Kidney capillary endothelial cell (primary cell): Measurements from ENCODE around the gene SMIM38.
A peak's percentile ranks its signal among the peaks of the same experiment; 100 is the strongest.

ENCODE experiments used
- DNase-seq: peaks from one replicate; pipeline ENCODE4 v3.0.0-alpha.2; 2018; ENCODE audit warnings: low spot score

The SMIM38 gene

DNA sequence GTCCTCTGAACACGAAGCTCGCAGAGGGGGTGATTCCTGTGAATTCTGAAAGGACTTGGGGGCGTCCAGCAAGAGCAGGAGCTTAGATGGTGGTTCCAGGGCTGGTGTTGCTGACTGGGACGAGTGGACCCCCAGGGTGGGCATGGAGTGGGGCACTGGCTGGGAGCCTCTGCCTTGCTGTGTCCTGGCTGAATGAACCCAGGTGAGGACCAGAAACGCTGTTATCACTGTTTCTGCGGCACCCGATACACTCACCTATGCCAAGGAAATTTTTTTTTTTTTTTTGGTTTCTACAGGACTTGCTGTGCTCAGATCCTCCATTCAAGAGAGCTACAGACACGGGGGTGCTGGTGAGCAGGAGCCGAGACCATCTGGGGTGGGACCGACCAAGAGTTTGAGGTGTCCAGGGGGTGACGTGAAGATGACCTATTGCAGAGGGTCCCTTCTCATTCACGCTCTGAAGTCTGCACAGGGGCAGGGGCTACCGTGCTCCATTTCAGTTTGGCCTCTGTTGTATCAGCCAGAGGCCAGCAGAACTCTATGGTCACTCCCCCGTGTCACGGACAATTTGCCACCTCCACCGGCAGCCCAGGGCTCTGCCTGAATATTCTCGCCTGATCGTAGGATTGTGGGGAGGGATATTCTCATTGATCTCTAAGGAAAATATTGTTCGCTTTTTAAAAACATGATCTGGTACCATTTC is 3.6 kb downstream of the SMIM38 start:
- DNase-seq: no peak

DNA sequence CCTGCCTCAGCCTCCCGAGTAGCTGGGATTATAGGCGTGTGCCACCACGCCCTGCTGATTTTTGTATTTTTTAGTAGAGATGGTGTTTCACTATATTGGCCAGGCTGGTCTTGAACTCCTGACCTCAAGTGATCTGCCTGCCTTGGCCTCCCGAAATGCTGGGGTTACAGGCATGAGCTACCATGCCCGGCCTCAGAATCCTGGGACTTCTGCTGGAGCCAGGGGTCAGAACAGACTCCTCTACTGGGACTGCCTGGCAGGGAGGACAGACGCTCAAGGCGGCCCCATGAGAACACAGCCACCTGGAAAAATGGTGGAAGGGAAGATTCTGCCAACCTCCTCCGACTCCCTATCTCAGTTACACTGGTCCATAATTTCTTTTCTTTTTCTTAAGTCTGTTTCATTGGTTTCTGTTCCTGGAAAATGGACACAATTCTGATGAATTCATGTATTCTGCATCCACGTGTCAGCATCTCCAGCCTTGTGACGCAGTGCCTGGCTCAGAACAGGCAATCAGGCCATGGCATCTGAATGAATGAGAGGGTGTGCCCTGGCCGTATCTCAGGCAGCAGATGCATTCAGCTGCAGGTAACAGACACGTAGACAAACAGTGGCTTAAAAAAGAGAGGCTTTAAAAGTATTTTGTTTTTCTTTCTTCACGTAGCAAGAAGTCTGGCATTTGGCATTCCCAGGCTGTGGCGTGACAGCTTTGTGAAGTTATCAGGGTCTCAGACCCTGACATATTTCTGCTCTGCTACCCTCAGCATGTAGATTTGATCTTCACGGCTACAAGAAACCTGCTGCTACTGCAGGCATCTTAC is 4.8 kb downstream of the SMIM38 start:
- no peak for DNase-seq

DNA sequence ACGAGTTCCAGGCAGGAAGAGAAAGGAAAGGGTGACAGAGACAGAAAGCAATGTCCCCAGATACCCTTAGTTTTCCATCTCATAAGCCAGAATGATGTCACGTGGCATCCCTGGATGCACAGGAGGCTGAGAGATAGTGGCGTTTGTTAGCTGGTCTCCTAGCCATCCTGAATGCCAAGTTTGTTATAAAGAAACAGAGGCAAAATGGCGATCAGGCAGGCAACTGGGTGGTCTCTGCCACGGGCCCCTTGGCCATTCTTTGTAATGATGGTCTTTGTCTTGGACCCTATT is 5.3 kb downstream of the SMIM38 start:
- DNase-seq: no peak

DNA sequence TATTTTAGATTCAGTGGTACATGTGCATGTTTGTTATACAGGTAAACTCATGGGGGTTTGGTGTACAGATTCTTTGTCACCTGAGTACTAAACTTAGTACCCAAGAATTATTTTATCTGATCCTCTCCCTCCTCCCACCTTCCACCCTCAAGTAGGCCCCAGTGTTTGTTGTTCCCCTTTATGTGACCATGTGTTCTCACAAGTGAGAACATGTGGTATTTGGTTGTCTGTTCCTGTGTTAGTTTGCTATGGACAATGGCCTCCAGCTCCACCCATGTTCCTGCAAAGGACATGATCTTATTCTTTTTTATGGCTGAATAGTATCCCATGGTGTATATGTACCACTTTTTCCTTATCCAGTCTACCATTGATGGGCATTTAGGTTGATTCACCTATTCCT is 6.8 kb downstream of the SMIM38 start:
- DNase-seq: no peak

DNA sequence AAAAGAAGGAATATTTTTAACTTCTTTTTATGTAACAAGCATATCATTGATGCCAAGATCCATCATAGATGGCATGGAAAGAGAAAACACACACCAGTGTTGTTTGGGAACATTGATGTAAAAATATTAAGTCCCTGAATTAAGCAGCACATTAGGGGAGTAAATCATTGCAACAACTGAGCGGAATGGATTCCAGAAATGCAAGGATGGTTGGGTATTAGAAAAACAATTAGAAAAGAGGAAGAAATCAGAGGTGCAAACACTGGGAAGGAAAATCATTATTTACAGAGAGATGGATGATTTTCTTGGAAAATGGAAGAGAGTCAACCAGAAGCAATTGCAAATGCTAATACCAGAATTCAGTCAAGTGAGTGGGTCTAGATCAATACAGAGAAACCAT is 8.1 kb downstream of the SMIM38 start:
- no peak for DNase-seq

DNA sequence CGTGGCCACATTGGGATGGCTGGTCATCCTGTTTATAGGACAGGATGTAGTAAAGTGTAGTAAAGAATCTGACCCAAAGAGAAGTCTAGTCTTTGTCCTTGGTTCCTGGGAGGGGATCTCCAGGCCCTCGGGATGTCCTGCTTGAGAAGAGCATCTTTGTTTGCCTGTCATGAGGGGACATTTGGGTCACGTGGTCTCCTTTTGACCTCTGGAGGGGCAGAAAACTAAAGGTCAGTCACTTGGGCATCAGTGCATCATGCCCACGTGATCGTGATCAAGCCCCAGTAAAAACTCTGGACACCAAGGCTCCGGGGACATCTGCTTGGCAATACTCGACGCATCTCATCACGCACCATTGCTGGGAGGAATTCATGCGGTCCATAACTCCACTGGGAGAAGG is 9.1 kb downstream of the SMIM38 start:
- no peak for DNase-seq

DNA sequence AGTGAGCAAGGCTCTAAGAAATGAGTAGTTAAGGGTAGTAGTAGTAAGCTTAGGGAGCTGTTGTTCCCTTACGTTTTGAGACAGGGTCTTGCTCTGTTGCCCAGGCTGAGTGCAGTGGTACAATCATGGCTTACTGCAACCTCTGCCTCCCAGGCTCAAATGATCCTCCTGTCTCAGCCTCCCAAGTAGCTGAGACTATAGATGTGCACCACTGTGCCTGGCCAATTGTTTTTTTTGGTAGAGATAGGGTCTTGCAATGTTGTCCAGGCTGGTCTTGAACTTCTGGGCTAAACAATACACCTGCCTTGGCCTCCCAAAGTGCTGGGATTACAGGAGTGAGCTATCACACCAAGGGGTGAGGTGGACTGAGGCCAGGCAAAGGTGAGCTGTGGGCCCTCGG is 10.0 kb downstream of the SMIM38 start:
- DNase-seq: no peak

DNA sequence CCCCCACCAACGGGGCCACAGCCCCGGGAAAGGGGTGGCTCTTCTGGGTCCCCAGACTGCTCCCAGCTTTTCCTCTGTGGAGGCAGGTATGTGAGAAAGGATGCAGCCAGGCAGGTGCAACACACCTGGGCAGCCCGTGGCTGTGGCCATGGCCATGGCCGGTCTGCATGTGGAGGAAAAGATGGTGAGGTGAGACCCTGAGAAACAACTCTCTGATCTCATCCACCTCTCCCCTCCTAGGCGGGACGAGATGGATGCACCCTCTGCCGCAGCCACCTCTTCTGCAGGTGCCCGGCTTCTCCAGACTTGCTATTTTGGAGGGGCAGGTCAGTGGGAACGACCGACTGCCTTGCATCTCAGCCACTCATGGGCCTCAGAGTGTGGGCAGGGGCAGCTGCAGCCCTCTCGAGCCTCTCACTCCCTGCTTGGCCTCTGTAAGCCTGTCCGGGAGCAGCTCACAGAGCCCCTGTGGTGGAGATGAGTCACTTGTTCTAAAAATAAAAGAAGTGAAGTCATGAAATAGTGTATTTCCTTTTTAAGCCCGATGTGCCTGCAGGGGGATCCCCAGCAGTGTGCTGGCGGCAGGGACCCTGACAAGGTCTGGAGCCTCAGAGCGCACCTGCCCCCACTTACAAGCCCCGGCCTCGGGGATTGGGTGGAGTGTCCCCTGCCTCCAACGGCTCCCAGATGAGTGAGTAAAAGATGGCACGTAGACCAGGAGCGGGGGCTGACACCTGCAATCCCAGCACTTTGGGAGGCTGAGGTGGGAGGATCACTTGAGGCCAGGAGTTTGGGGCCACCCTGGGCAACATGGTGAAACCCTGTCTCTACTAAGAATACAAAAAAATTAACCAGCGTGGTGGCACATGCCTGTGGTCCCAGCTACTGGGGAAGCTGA is 10.7 kb downstream of the SMIM38 start:
- DNase-seq: peak; percentile 81

DNA sequence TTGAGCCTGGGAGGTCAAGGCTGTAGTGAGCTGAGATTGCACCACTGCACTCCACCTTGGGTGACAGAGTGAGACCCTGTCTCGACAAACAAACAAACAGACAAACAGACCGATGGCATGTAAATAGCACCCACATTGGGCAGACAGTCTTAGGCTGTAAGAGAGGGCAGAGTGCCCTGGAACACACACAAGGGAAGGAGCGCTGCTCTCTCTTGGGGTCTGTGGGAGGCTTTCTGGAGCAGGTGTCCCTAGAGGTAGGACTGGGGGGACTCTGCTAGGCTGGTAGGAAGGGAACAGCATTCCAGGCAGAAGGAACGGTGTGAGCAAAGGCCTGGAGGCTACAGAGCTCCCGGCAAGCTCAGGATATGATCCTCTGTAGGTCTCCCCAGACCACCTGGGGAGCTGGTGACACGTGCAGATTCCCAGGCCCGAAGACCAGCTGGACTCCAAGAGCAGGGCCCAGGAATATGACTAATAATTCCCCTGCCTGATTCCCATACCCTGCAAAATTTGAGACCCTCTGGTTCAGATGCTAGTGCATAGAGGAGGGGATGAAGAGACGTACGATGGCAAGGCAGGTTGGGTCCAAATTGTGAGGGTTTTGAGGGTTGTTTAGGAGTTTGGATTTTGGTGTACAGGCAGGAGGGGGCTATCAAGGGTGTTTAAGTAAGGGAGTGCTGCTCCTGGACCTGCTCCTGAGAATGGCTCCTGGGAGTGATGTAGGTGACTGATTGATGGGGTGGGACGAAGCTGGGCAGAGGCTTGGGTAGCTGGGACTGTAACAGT is 11.6 kb downstream of the SMIM38 start:
- DNase-seq: no peak

DNA sequence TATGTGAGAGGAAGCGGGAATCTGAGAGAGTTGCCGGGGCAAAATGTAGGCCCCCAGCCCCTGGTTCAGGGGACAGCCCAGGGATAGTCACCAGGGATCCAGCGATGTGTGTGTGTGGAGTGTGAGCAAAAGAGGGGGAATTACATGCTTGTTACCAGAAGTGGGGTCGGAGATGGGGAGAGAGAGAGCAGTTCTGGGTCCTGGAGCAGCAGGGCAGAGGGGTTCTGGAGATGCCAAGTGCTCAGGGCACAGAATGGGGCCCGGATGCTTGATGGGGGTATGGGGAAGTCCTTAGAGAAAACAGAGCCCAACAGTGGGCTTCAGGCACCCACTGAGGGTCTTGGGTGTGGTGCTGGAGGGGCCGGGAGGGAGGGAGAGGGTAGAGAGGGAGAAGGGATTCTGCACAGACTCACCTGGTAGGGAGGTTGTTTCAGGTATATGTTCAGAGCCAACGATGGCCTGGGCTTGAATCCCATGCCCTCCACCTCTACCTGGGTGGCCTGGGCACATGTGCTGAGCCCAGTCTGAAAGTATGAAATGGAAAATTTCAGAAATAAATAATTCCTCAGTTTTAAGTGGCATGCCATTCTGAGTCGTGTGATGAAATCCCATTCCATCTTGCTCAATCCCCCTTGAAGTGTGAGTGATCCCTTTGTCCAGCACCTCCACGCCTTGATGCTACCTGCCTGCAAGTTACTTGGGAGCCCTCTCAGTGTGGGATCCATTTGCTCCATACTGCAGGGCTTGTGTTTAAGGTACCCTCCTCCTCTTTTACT is 12.4 kb downstream of the SMIM38 start:
- DNase-seq: no peak

DNA sequence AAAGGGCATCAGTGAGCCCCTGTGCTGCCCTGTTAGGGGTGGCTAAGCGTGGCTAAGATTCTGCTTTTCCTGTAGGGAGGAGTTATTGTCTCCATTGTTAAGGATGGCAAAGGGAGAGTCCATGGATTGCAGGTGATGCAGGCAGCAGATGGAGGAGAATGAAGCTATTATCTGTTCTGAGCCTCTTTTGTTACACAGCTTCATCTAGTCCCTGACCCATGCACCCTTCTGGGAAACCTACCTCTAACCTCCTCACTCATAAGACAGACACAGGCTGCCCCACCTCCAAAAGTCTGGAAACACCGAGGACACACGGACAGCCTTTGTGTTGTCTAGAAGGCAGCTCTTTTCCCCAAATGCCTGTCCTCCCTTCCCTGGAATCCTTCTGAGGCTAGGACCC is 13.7 kb downstream of the SMIM38 start:
- no peak for DNase-seq

DNA sequence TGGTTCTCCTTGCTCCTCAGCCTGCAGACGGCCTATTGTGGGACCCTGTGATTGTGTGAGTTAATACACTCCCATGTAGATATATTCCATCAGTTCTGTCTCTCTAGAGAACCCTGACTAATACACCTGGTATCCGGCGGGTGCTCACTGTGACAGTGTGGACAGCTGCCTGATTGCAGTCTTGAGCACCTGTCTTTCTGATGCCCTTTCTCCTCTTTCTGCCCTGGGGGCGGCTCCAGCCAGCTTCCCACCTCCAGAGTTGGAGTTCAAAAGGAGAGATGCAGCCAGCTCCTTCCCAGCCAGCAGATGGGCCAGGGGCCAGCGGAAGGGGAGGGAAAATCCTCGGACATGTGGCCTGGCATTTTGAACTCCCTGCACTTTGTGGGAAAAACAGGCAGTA is 15.0 kb downstream of the SMIM38 start:
- no peak for DNase-seq

DNA sequence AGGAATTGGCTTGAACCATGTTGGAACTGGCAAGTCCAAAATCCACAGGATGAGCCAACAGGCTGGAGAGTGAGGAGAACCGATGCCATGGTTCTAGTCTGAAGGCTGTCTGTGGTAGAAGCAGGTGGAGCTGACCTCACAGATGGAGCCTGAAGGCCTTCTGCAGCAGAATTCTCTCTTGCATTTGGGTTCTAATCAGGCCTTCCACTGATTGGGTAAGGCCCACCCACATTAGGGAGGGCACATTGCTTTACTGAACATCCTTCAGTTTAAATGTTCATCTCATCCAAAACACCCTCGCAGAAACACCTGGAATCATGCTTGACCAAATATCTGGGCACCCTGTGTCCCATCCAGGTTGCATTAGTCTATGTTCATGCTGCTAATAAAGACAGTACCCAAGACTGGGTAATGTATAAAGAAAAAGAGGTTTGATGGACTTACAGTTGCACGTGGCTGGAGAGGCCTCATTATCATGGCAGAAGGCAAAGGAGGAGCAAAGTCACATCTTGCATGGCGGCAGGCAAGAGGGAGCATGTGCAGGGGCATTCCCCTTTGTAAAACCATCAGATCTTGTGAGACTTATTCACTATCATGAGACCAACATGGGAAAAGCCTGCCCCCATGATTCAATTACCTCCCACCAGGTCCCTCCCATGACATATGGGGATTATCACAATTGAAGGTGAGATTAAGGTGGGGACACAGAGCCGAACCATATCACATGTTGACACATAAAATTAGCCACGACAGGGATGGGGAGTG is 15.9 kb downstream of the SMIM38 start:
- DNase-seq: no peak

DNA sequence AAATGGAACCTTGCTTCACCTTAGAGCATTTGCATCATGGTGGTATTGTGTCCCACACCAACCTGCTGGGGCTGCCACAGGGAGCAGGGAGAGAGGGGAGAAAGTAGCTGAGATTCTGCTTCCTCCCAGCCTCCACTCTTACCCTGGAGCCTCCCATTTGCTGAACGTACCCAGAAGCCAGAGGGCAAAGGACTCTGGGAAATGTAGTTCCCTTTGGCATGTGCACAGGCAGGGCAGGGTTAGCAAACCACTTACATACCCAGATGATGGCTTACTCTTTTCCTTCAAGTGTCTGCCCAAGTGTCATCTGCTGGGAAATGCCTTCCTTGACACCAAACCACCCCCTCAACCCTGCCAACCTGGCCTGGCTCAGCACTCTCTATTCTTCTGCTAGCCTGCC is 16.9 kb downstream of the SMIM38 start:
- DNase-seq: no peak

DNA sequence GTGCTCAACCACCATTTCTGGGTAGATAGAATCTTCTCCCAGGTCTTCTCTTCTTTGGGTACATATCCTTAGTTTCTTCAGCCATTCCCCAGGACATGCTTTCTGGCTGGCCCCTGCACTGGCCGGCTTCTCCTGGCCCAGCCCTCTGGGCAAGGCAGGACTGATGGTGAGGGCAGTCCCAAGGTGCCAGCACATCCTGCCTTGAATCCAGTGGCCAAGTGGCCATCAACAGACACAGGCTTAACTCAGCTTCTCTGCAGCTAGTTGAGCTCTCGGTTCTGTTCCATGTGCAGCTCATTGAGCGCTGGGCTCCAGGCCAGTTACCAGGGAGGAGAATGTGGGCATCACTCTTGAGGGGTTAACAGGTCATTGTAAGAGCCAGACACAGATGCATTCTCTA is 17.6 kb downstream of the SMIM38 start:
- no peak for DNase-seq

DNA sequence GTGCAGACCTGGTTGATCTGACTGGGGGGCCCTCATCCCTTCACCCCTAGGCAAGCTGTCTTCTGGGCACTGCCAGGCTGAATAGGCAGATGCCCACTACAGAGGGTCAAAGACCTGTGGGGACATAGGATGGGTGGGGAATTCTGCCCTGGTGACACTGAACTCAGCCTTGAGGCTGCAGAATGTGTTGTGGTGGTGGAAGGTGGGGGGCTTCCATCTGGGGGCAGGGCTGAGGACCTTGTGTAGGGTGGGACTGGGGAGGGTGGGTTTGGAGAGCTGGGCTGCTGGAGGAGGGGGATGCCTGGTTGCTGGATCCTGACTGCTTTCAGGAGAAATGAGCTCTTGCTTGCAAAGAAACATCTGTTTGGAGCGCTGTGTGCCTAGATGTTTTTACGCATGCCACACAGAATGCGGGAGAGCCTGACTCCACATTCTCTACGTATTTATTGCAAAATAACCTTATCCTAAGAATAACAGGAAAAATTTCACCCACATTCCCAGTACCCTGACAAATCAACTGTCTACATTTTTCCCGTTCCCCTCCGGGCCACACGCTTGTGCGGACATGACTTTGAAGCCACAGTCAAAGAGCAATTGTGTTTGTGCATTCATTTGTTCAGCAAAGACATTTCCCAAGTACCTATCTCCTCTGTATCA is 18.3 kb downstream of the SMIM38 start:
- no peak for DNase-seq

DNA sequence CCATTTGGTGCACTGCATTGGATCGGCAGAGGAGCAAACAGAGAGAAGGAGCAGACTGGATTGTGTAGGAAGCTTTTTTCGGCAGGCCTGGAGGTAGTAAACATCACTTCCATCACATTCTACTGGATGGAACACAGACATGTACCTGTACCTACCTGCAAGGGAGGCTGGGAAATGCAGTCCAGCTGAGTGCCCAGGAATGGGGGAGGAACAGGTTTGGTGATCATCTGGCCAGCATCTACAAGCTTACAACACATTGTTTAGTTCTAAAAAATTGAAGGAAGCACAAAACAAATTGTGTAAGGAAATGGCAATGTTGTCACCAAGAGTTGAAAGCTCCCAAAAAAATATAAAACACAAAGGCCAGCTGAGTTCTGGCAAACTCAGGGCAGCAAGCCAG is 19.1 kb downstream of the SMIM38 start:
- no peak for DNase-seq

DNA sequence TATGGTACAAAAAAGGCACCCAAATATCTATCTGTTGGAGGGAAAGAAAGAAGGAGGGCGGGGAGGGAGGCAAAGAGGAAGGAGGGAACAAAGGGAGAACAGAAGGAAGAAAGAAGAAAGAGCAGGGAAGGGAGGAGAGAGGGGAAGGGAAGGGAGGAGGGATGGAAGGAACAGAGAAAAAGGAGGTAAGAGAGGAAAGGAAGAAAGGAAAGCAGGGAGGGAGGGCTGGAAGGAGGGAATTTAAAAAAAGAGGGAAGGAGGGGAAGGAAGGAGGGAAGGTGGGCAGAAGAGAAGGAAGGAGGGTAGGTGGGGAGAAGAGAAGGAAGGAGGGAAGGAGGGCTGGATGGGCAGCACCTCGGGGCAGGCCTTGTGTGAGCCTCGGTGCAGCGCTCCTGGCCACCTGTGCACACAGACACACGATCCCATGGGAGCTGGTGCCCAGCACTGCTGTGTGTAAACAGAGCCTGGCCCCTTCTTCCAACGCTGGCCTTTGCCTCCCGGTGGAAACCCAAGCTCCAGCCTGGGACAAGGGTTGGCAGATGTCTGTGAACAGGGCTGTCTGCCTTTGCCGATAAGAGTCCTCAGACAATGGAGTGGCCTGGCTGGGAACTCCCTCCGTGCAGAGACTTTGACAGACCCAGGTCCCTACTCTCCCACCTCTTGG is 23.2 kb downstream of the SMIM38 start:
- no peak for DNase-seq

DNA sequence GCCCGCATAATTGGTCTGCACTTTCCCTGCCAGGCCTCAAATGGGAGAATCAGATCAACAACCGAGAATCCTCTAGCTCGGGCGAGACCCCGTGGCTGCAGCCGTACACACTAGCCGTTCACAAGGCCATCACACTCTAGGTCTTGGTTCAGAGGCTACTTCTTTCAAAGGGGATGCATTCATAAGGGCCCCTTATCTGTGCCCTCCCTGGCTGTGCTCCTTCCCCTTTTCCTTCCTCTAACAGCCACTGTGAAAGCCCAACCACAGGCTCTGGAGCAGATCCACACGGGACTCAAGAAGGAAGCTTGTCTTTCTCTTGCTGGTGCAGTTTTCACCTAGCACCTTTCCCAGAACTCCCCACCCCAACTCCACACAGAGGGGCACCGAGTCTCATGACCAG is 24.5 kb downstream of the SMIM38 start:
- no peak for DNase-seq

DNA sequence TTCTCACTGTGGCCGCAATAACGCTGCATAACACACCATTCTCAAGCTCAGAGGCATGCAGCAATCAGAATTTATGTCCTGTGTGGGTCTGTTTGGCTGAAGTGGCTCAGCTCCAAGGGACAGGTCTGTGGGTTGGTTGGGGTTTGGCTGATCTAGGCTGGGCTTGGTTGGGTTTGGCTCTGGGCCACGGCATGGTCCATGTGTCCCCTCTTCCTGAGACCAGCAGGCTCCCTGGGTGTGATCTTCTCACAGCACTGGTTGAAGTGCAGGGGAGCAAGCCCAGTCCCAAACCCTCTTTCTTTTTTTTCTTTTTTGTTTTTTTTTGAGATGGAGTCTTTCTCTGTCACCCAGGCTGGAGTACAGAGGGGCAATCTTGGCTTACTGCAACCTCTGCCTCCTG is 25.0 kb downstream of the SMIM38 start:
- DNase-seq: no peak
